ENCODE data around the gene ATP6V1G1. TPM values are rescaled to one million over a fixed set of nuclear protein-coding genes. Genes with fewer than 3 reads are reported as not detected.
A peak's percentile ranks its signal among the peaks of the same experiment; 100 is the strongest.

The ATP6V1G1 gene
- total RNA-seq, 1 experiment from 2014 or later = 119 TPM

DNA sequence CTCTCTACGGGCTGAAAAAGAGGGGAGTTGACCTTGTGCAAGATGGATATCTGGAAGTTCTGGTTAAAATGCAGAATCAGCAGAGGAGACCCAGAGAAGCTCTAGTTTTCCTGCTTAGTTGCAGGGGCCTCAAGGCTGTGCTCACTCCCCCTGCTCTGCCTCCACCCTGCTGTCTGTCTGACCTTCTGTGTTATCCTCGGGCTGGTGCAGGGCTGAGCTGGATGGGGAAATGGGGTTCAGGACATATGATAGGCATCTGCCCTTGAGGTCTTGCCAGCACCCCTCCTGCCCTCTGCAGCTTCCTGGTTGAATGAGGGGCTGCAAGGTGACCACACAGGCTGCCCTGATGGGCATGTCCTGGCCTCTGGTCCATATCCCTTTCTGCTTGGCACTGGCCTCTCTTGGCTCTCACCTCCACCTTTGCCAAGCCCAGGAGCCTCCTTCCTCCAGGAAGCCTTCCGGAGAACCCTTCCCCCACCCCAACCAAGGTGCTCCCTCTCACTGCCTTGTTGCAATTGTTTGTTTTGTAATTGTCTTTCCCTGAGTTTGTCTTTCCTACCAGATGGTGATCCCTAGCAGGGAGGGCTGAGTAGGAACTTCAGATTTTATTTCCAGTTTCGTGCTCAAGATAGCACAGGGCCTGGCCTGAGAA lies 24.8 kb downstream of the ATP6V1G1 start:
- Histone ChIP-seq H3K79me2 (ENCODE audit: insufficient read depth, low read length) (no peaks in the 10 kb centered on the region), H3K27ac (ENCODE audit: insufficient read length, low read depth, low read length) (no peak overlapping the region), H3K18ac (ENCODE audit: insufficient read length, low read depth, low read length) (no peak overlapping the region), H3K9me3 (ENCODE audit: control insufficient read depth, low read depth, low read length) (no peaks in the 10 kb centered on the region), H2BK15ac (ENCODE audit: low read depth, low read length) (no peak overlapping the region), H2BK12ac (ENCODE audit: insufficient read length, low read depth, low read length) (no peak overlapping the region), H3K56ac (ENCODE audit: insufficient read length, low read depth, low read length) (no peak overlapping the region), H3K23ac (ENCODE audit: insufficient read length, low read depth, low read length) (no peak overlapping the region), H3T11ph (ENCODE audit: low read length) (no peak overlapping the region), H3K4me1 (ENCODE audit: insufficient read depth, low read length) (peaks cover 7% of the 10 kb centered on the region; the same call in 1 of the 2 replicates), H3K4me2 (ENCODE audit: insufficient read depth, insufficient read length, low read length) (peak overlapping the region; percentile 75), H4K91ac (ENCODE audit: insufficient read length, low read depth, low read length) (no peak overlapping the region), H4K5ac (ENCODE audit: insufficient read length, low read depth, low read length) (no peak overlapping the region), H2AFZ (ENCODE audit: low read length) (no peak overlapping the region), H4K20me1 (ENCODE audit: control insufficient read depth, insufficient read depth, insufficient read length) (no peaks in the 10 kb centered on the region), H3K14ac (ENCODE audit: insufficient read depth, low read length) (no peak overlapping the region; the same call in 1 of the 2 replicates), H2AK5ac (ENCODE audit: insufficient read length, low read length) (no peak overlapping the region), H3K23me2 (ENCODE audit: insufficient read length, low read depth, low read length, poor library complexity, severe bottlenecking) (peaks cover 10% of the 10 kb centered on the region), H2BK120ac (ENCODE audit: low read depth, low read length, poor library complexity, severe bottlenecking) (no peak overlapping the region), H4K8ac (replicated peaks; ENCODE audit: insufficient read length, low read depth, low read length) (no peak overlapping the region), H2BK5ac (ENCODE audit: insufficient read length, low read length) (no peak overlapping the region), H2BK20ac (ENCODE audit: low read depth, low read length, poor library complexity, severe bottlenecking) (no peak overlapping the region), H3K79me1 (ENCODE audit: insufficient read depth, low read depth, low read length, poor library complexity, severe bottlenecking) (no peaks in the 10 kb centered on the region), H3K9ac (ENCODE audit: extremely low read depth, insufficient read length, low read length) (no peak overlapping the region), H3K27me3 (ENCODE audit: insufficient read depth, low read length) (no peaks in the 10 kb centered on the region), H3K4ac (ENCODE audit: low read depth, low read length) (no peak overlapping the region)
- Mint-ChIP-seq H3K4me3 (peak overlapping the region; percentile 64 to 81), H3K4me1 (peaks cover 24 to 26% of the 10 kb centered on the region in 2 experiments), H3K27me3 (ENCODE audit: low read depth) (peaks cover 17% of the 10 kb centered on the region), H3K9me3 (peaks cover 0 to 4% of the 10 kb centered on the region in 2 experiments; a peak in 1 of 5 replicates), H3K36me3 (ENCODE audit: insufficient read depth in 1 of 3, low read depth in 3 of 3) (peaks cover 0 to 10% (median 7%) of the 10 kb centered on the region in 3 experiments; a peak in 4 of 7 replicates), H3K27ac (peak overlapping the region in 1 of 3 experiments; percentile 62; a peak in 2 of 7 replicates)
- DNase-seq = no peak
- TF ChIP-seq, protein P1, sequence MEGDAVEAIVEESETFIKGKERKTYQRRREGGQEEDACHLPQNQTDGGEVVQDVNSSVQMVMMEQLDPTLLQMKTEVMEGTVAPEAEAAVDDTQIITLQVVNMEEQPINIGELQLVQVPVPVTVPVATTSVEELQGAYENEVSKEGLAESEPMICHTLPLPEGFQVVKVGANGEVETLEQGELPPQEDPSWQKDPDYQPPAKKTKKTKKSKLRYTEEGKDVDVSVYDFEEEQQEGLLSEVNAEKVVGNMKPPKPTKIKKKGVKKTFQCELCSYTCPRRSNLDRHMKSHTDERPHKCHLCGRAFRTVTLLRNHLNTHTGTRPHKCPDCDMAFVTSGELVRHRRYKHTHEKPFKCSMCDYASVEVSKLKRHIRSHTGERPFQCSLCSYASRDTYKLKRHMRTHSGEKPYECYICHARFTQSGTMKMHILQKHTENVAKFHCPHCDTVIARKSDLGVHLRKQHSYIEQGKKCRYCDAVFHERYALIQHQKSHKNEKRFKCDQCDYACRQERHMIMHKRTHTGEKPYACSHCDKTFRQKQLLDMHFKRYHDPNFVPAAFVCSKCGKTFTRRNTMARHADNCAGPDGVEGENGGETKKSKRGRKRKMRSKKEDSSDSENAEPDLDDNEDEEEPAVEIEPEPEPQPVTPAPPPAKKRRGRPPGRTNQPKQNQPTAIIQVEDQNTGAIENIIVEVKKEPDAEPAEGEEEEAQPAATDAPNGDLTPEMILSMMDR (conservative IDR thresholded peaks at IDR 0.05) = no peak
- WGBS (ENCODE audit: extremely low coverage, insufficient read length, low lambda C conversion rate) = no CpG with 5 or more reads among the region's 4 CpGs
